Stimulated activated naive B cell treated with anti-CD40 and anti-IgM and Interleukin-4, amounts not matched to agents 10 μg/mL and 1 μg/mL and 100 μg/mL, for 72 hours (primary cell): Measurements from ENCODE around the gene SLC1A1.
A peak's percentile ranks its signal among the peaks of the same experiment; 100 is the strongest.
"Not testable (repeated sequence)": the region's sequence is repeated elsewhere in the genome, so short reads cannot be mapped to it uniquely, and the experiment has no call there.

Experiments
- ATAC-seq, 2 donors: fragments of 150-1000 bp; cut with Tn5 transposase; replicated peaks; 2 replicates each; pipeline ENCODE4 v1.10.0; 2021; ENCODE audit warnings: moderate library complexity in 1 of 2
- DNase-seq: peaks from one replicate; pipeline ENCODE4 v3.0.0; 2021
- H3K27ac Mint-ChIP-seq: one replicate; pipeline ENCODE4 v1.8.0; 2022; ENCODE audit warnings: mild to moderate bottlenecking, mixed read lengths
- H3K27me3 Mint-ChIP-seq, 2 donors: one replicate each; pipeline ENCODE4 v1.8.0; 2022; ENCODE audit warnings: mixed read lengths in 2 of 2
- H3K36me3 Mint-ChIP-seq, 2 donors: one replicate each; pipeline ENCODE4 v1.8.0; 2022; ENCODE audit warnings: mixed read lengths in 2 of 2, mild to moderate bottlenecking in 1 of 2
- H3K4me1 Mint-ChIP-seq, 2 donors: one replicate each; pipeline ENCODE4 v1.8.0; 2022; ENCODE audit warnings: mixed read lengths in 2 of 2, mild to moderate bottlenecking in 1 of 2
- H3K4me3 Mint-ChIP-seq, 2 donors: one replicate each; pipeline ENCODE4 v1.8.0; 2022; ENCODE audit warnings: mild to moderate bottlenecking in 2 of 2, mixed read lengths in 2 of 2, moderate library complexity in 1 of 2
- H3K9me3 Mint-ChIP-seq, 2 donors: one replicate each; pipeline ENCODE4 v1.8.0; 2022; ENCODE audit warnings: mixed read lengths in 2 of 2, mild to moderate bottlenecking in 1 of 2

SLC1A1 gene

GRCh38 chr9:4510546-4511322, 20.5 kb downstream of the SLC1A1 start:
- ATAC-seq: no peak
- no peaks in the 10 kb centered on the region for H3K36me3 Mint-ChIP-seq
- H3K4me1 Mint-ChIP-seq: peaks cover 0 to under 1% of the 10 kb centered on the region in 2 donors
- H3K4me3 Mint-ChIP-seq: no peak overlapping the region
- peaks cover 0 to 11% of the 10 kb centered on the region in 2 donors for H3K27me3 Mint-ChIP-seq
- DNase-seq: no peak
- no peaks in the 10 kb centered on the region for H3K9me3 Mint-ChIP-seq
- no peak overlapping the region for H3K27ac Mint-ChIP-seq

GRCh38 chr9:4514252-4515128, 24.2 kb downstream of the SLC1A1 start:
- Mint-ChIP-seq H3K36me3 (no peaks in the 10 kb centered on the region), H3K27me3 (no peaks in the 10 kb centered on the region), H3K9me3 (no peaks in the 10 kb centered on the region), H3K27ac (no peak overlapping the region), H3K4me3 (no peak overlapping the region), H3K4me1 (peaks cover 0 to 6% of the 10 kb centered on the region in 2 donors)
- DNase-seq: no peak
- no peak for ATAC-seq

- DNase-seq (no peak), ATAC-seq (peak; percentile 51 to 55)
- no peaks in the 10 kb centered on the region for H3K27me3 Mint-ChIP-seq
- peaks cover 0 to 6% of the 10 kb centered on the region in 2 donors for H3K4me1 Mint-ChIP-seq
- no peaks in the 10 kb centered on the region for H3K36me3 Mint-ChIP-seq
- no peak overlapping the region for H3K27ac Mint-ChIP-seq
- no peak overlapping the region for H3K4me3 Mint-ChIP-seq
- H3K9me3 Mint-ChIP-seq: no peaks in the 10 kb centered on the region
These were observed 25.7 kb downstream of the SLC1A1 start for GRCh38 chr9:4515958-4516375.

DNA sequence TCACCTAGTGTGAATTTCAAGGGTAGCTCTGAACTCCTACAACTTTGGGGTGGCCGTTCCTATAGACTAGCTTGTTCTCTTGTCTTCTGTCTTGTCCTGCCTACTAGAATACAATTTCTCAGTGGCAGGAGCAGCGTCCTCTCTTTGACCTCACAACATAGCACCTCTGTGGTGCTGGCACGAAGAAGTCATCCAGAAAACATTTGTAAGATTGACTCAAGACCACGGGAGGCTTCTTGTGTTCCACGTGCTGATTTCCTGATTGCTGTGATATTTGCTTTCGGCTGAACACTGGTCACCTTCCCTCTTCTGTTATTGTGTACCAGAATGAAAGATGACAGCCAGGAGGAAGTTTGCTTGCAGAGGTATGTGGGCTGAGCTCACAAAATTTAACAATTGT, 27.0 kb downstream of the SLC1A1 start:
- ATAC-seq (no peak), DNase-seq (no peak)
- no peak overlapping the region for H3K27ac Mint-ChIP-seq
- H3K4me1 Mint-ChIP-seq: peaks cover 0 to 6% of the 10 kb centered on the region in 2 donors
- peaks cover 0 to 1% of the 10 kb centered on the region in 2 donors for H3K36me3 Mint-ChIP-seq
- H3K27me3 Mint-ChIP-seq: peaks cover 0 to 2% of the 10 kb centered on the region in 2 donors
- peaks cover 1 to 2% of the 10 kb centered on the region in 2 donors for H3K9me3 Mint-ChIP-seq
- no peak overlapping the region for H3K4me3 Mint-ChIP-seq

DNA sequence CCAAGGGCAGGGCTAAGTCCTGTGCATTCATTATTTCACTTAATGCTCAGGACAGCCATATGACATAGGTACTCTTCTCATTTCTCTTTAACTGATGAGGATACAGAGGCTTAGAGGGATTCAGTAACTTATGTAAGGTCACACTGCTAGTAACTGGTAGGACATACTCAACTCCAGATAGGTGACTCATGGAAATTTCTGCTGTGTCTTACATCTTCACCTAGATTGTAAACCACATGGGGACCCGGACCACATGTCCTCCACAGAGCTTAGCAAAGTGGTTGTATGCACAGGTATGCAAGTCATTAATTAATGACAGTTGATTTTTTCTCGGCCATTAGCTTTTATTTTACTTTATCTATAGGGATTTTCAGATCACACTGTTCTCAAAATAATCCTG, 29.3 kb downstream of the SLC1A1 start:
- DNase-seq (no peak), ATAC-seq (peak in 1 of 2 donors; percentile 25)
- peaks cover 0 to 10% of the 10 kb centered on the region in 2 donors for H3K27me3 Mint-ChIP-seq
- no peak overlapping the region for H3K27ac Mint-ChIP-seq
- peaks cover 9 to 10% of the 10 kb centered on the region in 2 donors for H3K9me3 Mint-ChIP-seq
- H3K36me3 Mint-ChIP-seq: peaks cover 0 to 8% of the 10 kb centered on the region in 2 donors
- no peak overlapping the region for H3K4me3 Mint-ChIP-seq
- peaks cover 0 to 6% of the 10 kb centered on the region in 2 donors for H3K4me1 Mint-ChIP-seq

GRCh38 chr9:4520055-4520454, 29.8 kb downstream of the SLC1A1 start:
- Mint-ChIP-seq H3K27me3 (peaks cover 0 to 10% of the 10 kb centered on the region in 2 donors), H3K9me3 (peaks cover 9 to 10% of the 10 kb centered on the region in 2 donors), H3K4me1 (peaks cover 0 to 6% of the 10 kb centered on the region in 2 donors), H3K27ac (no peak overlapping the region), H3K4me3 (no peak overlapping the region), H3K36me3 (peaks cover 0 to 8% of the 10 kb centered on the region in 2 donors)
- DNase-seq (no peak), ATAC-seq (no peak)

- no peak overlapping the region for H3K4me3 Mint-ChIP-seq
- no peak overlapping the region for H3K27ac Mint-ChIP-seq
- no peak for ATAC-seq
- no peaks in the 10 kb centered on the region for H3K36me3 Mint-ChIP-seq
- no peaks in the 10 kb centered on the region for H3K4me1 Mint-ChIP-seq
- H3K27me3 Mint-ChIP-seq: peaks cover 10 to 25% of the 10 kb centered on the region in 2 donors
- peaks cover 0 to 6% of the 10 kb centered on the region in 2 donors for H3K9me3 Mint-ChIP-seq
- no peak for DNase-seq
These were observed 40.1 kb downstream of the SLC1A1 start for GRCh38 chr9:4530375-4530774.

DNA sequence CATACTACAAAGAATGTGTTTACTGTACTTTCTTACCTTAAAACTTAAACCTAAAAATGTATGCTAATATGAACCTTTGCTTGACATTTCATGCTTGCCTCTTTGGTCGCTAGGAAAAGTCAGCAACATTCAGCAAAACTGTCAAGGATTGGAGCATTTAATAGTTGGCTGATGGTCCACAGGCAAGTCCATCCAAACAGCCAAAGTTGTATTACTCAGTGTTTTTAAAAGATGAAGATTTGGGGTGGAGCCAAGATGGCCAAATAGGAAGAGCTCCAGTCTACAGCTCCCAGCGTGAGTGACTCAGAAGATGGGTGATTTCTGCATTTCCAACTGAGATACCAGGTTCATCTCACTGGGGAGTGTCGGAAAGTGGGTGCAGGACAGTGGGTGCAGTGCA, 40.6 kb downstream of the SLC1A1 start:
- not testable (repeated sequence) for ATAC-seq, H3K4me3 Mint-ChIP-seq, H3K4me1 Mint-ChIP-seq, H3K27ac Mint-ChIP-seq, H3K9me3 Mint-ChIP-seq, DNase-seq, H3K36me3 Mint-ChIP-seq
- H3K27me3 Mint-ChIP-seq: peaks cover 10 to 25% of the 10 kb centered on the region in 2 donors

DNA sequence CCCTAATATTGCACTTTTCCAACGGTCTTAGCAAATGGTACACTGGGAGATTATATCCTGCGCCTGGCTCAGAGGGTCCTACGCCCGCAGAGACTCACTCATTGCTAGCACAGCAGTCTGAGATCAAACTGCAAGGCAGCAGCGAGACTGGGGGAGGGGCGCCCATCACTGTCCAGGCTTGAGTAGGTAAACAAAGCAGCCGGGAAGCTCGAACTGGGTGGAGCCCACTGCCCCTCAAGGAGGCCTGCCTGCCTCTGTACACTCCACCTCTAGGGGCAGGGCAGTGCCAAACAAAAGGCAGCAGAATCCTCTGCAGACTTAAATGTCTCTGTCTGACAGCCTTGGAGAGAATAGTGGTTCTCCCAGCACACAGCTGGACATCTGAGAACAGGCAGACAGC, 41.1 kb downstream of the SLC1A1 start:
- not testable (repeated sequence) for ATAC-seq, H3K4me3 Mint-ChIP-seq, H3K4me1 Mint-ChIP-seq, DNase-seq, H3K9me3 Mint-ChIP-seq, H3K27ac Mint-ChIP-seq, H3K36me3 Mint-ChIP-seq
- peaks cover 10 to 25% of the 10 kb centered on the region in 2 donors for H3K27me3 Mint-ChIP-seq

DNA sequence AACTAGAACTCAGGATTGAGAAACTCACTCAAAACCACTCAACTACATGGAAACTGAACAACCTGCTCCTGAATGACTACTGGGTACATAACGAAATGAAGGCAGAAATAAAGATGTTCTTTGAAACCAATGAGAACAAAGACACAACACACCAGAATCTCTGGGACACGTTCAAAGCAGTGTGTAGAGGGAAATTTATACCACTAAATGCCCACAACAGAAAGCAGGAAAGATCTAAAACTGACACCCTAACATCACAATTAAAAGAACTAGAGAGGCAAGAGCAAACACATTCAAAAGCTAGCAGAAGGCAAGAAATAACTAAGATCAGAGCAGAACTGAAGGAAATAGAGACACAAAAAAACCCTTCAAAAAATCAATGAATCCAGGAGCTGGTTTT, 43.6 kb downstream of the SLC1A1 start:
- DNase-seq, H3K4me3 Mint-ChIP-seq, H3K36me3 Mint-ChIP-seq, ATAC-seq, H3K9me3 Mint-ChIP-seq, H3K27ac Mint-ChIP-seq, H3K4me1 Mint-ChIP-seq: not testable (repeated sequence)
- peaks cover 8 to 14% of the 10 kb centered on the region in 2 donors for H3K27me3 Mint-ChIP-seq

DNA sequence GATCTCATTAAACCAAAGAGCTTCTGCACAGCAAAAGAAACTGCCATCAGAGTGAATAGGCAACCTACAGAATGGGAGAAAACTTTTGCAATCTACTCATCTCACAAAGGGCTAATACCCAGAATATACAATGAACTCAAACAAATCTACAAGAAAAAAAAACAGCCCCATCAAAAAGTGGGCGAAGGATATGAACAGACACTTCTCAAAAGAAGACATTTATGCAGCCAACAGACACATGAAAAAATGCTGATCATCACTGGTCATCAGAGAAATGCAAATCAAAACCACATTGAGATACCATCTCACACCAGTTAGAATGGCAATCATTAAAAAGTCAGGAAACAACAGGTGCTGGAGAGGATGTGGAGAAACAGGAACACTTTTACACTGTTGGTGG, 45.9 kb downstream of the SLC1A1 start:
- not testable (repeated sequence) for H3K36me3 Mint-ChIP-seq

DNA sequence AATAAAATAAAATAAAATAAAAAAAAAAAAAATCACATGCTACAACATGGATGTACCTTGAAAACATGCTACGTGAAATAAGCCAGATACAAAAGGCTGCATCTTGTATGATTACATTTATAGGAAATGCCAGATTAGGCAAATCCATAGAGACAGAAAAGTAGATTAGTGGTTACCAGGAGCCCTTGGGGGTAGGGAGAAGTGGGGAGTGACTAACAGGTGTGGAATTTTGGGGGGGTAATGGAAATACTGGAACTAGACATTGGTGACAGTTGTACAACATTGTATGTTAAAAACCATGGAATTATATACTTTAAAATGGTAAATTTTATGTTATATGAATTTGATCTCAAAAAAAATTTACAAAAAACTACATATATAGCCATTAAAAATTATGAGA, 47.3 kb downstream of the SLC1A1 start:
- no peaks in the 10 kb centered on the region for H3K4me1 Mint-ChIP-seq
- no peak for DNase-seq
- no peak overlapping the region for H3K27ac Mint-ChIP-seq
- ATAC-seq: no peak
- peaks cover 0 to 8% of the 10 kb centered on the region in 2 donors for H3K9me3 Mint-ChIP-seq
- peaks cover 0 to under 1% of the 10 kb centered on the region in 2 donors for H3K27me3 Mint-ChIP-seq
- H3K36me3 Mint-ChIP-seq: no peaks in the 10 kb centered on the region
- H3K4me3 Mint-ChIP-seq: no peak overlapping the region

More for the DNA sequence above, 45.9 kb downstream of the SLC1A1 start:
- not testable (repeated sequence) for H3K27me3 Mint-ChIP-seq, H3K4me1 Mint-ChIP-seq, H3K9me3 Mint-ChIP-seq, ATAC-seq, H3K27ac Mint-ChIP-seq, H3K4me3 Mint-ChIP-seq, DNase-seq

- no peak for ATAC-seq
- H3K27me3 Mint-ChIP-seq: peaks cover 0 to 6% of the 10 kb centered on the region in 2 donors
These were observed 47.8 kb downstream of the SLC1A1 start for GRCh38 chr9:4538107-4538506.

GRCh38 chr9:4538621-4539020, 48.4 kb downstream of the SLC1A1 start:
- DNase-seq: no peak
- H3K27ac Mint-ChIP-seq: no peak overlapping the region
- ATAC-seq: no peak
- peaks cover 0 to 7% of the 10 kb centered on the region in 2 donors for H3K9me3 Mint-ChIP-seq
- no peaks in the 10 kb centered on the region for H3K4me1 Mint-ChIP-seq
- H3K36me3 Mint-ChIP-seq: no peaks in the 10 kb centered on the region
- peaks cover 0 to 8% of the 10 kb centered on the region in 2 donors for H3K27me3 Mint-ChIP-seq
- H3K4me3 Mint-ChIP-seq: no peak overlapping the region

More at GRCh38 chr9:4538107-4538506, 47.8 kb downstream of the SLC1A1 start:
- no peak for DNase-seq
- Mint-ChIP-seq H3K4me1 (no peaks in the 10 kb centered on the region), H3K27ac (no peak overlapping the region), H3K36me3 (no peaks in the 10 kb centered on the region), H3K9me3 (peaks cover 0 to 7% of the 10 kb centered on the region in 2 donors), H3K4me3 (no peak overlapping the region)
